ENCODE data around the gene PSMB11.

Gene PSMB11

DNA sequence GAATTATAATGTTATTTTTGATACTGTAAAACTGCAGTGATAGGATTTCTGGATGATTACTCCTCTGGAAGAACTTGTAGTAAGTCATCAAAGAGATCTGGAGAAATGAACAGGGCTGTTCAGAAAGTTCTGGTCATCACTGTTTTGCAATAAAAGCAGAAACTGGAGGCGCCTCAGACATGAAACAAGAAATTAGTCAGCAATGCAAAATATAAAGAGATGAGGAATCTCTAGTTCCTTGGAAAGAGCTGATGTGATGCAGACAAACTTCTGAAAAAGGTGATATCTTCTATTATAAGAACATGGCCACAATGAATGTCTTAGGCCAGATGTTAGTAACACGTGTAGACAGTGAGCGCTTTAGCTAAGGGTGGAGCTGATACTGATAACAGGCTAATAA, 43.4 kb downstream of the PSMB11 start:
- DNase-seq (ENCODE audit: low read depth): no peak

DNA sequence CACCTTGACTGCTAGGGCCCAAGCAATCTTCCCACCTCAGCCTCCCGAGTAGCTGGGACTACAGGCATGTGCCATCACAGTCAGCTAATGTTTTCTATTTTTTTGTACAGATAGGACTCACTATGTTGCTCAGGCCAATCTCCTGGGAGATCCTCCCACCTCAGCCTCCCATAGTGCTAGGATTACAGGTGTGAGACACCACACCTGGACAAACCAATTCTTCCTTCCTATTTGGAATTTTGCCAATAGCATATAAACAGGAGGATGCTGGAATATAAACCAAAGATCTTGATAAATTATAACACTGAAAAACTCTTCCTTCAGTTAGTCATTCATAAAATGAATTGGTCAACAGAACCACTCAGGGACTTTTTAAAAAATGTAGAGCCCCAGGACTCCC, 44.6 kb downstream of the PSMB11 start:
- no peak for DNase-seq (ENCODE audit: low read depth)

DNA sequence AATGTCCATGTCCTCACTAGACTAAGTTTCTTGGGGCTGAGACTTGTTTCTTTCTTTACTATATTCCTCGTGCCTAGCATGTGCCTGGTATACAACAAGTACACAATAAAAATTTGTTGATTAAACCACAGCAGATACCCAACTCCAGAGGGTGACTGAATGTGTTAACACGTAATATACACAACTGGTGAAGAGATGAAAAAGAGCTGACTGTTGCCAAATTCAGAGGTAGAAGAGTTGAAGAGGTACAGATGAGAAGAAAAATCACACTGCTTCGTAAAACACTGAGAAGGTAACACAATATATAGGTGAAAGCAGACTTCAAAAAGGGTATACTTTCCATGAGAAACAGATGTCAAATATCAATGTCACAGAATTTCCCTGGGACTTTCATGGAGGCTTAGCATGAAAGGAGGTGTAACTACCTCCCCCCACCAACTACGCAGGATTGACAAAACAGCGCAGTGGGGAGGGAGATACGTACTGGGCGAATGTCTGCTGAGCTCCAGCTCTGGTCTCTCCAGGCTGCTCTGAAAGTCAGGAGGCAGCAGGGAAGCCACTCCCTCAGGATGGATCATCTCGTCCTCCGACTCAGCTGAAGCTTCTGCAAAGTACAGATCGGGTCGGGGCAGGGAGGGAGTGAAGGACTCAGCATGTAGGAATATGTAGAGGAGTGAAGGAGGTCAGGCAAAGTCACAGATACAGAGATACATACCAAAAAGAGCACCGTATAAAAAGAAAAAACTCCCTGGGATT, 47.7 kb downstream of the PSMB11 start:
- DNase-seq (ENCODE audit: low read depth): no peak

DNA sequence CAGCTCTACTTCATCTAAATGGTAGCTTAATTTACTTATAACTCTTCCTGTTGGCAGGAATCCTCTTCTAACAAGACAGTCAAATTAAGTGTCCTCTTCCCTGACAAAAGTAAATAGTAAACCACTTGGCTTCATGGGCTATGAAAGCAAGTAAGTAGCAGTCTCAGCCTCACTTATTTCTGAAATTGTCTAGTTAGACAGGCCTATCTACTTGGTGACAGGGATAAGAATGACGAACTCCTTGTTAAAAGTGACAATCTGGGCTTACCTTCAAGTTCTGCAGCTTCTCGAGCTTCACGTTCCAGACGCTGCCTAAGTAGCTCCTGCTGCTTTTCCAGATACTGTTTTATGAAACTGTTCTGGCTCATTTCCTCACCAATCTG, 48.2 kb downstream of the PSMB11 start:
- no peak for DNase-seq (ENCODE audit: low read depth)

DNA sequence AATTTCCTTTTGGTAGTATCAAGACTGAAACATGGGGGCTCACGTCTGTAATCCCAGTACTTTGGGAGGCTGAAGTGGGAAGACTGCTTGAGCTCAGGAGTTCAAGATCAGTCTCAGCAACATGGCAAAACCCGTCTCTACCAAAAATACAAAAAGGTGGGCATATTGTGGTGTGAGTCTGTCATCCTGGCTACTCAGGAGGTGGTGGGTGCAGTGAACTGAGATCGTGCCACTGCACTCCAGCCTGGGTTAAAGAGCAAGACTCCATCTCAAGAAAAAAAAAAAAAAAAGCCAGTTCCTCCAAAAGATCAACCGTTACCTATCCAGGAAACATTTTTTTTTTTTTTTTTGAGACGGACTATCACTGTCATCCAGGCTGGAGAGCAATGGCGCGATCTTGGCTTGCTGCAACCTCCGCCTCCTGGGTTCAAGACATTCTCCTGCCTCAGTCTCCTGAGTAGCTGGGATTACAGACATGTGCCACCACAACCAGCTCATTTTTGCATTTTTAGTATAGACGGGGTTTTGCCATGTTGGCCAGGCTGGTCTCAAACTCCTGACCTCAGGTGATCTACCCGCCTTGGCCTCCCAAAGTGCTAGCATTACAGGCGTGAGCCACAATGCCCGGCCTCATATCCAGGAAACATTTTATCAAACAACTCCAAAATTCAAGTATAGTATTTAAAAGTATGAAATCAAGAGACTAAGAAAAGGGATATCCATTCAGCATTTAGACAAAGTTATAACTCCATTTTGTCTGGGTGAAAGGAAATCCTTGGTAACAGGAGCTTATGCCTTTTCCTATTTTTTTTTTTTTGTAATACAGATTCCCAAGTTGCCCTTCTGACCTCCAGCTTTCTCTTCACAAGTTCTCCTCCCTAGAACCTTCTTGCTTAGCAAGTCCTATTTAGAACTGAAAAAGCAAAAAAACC, 49.5 kb downstream of the PSMB11 start:
- no peak for DNase-seq (ENCODE audit: low read depth)

DNA sequence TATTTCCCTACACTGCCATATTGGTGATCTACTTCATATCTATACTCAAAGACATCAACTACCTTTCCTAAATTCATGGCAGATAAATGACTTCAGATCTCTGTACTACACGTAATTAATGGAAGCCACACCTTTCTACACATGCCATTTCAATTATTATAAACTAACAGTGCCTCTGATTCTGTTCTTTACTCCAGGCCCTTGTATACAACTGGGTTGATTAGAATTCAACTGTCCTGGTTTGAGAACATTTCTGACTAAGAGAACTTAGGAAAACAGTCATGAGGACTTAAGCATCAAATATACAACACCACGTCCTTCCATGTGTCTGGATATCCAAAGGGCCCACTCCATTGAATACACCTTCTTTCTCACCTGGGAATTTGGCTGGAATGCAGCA, 51.1 kb downstream of the PSMB11 start:
- DNase-seq (ENCODE audit: low read depth): no peak

DNA sequence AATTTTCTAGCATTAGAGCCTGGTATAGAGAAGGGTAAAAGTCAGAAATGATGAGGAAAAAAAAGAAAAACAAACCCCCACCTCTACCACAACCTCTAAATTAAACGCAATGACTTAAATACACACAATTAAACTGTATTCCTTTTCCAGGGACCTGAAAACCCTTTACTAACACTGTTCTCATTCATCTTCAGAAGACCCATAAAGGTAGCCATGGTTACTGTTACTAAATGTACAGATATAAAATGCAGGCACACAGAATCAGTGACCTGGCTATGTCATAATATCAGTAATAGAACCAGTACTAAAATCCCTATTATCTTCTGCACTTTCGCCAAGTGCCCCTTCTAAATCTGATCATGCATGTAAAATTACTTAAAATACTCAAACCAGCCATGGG, 51.5 kb downstream of the PSMB11 start:
- no peak for DNase-seq (ENCODE audit: low read depth)
